ENCODE results near the gene SENP1.

SENP1 gene

GRCh38 chr12:48038085-48038484 lies 67.8 kb downstream of the SENP1 start:
- no peak overlapping the region for H2AFZ ChIP-seq (ENCODE audit: low read depth, low read length)
- H3K4ac ChIP-seq (ENCODE audit: low read depth in 1 of 2, low read length in 2 of 2) = no peak overlapping the region
- no peak overlapping the region for H3K4me3 ChIP-seq (ENCODE audit: insufficient read depth in 1 of 2, low read depth in 1 of 2, low read length in 2 of 2)
- no peaks in the 10 kb centered on the region for H3K9me3 ChIP-seq (ENCODE audit: control insufficient read depth, low read length)
- H3K18ac ChIP-seq (ENCODE audit: low read depth in 1 of 2, low read length in 2 of 2) = no peak overlapping the region
- no peak overlapping the region for H3K14ac ChIP-seq (ENCODE audit: low read length in 2 of 2)
- H3K79me1 ChIP-seq (replicated peaks; ENCODE audit: low read length, poor library complexity, severe bottlenecking) = no peaks in the 10 kb centered on the region
- no peak overlapping the region for H3K23ac ChIP-seq (ENCODE audit: low read length in 2 of 2)
- H4K8ac ChIP-seq (ENCODE audit: low read length) = no peak overlapping the region
- H2BK5ac ChIP-seq (ENCODE audit: low read depth, low read length, poor library complexity, severe bottlenecking) = no peak overlapping the region
- H3K4me2 ChIP-seq (ENCODE audit: low read length, poor library complexity, severe bottlenecking) = no peak overlapping the region
- DNase-seq = no peak
- no peak overlapping the region for H2AK5ac ChIP-seq (ENCODE audit: low read length, severe bottlenecking)
- 94% methylated on average over 5 of the region's 5 CpGs for WGBS
- H3K27ac ChIP-seq (ENCODE audit: low read length, poor library complexity, severe bottlenecking) = no peak overlapping the region
- H2BK15ac ChIP-seq (ENCODE audit: low read depth, poor library complexity, severe bottlenecking) = no peak overlapping the region
- peaks cover 10% of the 10 kb centered on the region for H3K4me1 ChIP-seq (ENCODE audit: control insufficient read depth, insufficient read depth, low read depth, low read length)
- no peak overlapping the region for H2BK12ac ChIP-seq (ENCODE audit: low read length in 2 of 2)
- no peak overlapping the region for H4K91ac ChIP-seq (ENCODE audit: low read length)
- peaks cover 0 to 3% of the 10 kb centered on the region in 2 experiments for H3K36me3 ChIP-seq (ENCODE audit: control insufficient read depth in 1 of 2, insufficient read depth in 2 of 2, low read depth in 1 of 2, low read length in 2 of 2)
- no peak overlapping the region for H3K9ac ChIP-seq (ENCODE audit: low read length)
- H2BK120ac ChIP-seq (ENCODE audit: low read depth, low read length) = no peak overlapping the region
- H3K27me3 ChIP-seq (ENCODE audit: control insufficient read depth in 1 of 2, insufficient read depth in 1 of 2, low read length in 2 of 2) = peaks cover 0 to 13% of the 10 kb centered on the region in 2 experiments

- Histone ChIP-seq H3K27ac (ENCODE audit: low read length, poor library complexity, severe bottlenecking) (peak overlapping the region; percentile 25), H3K36me3 (ENCODE audit: control insufficient read depth in 1 of 2, insufficient read depth in 2 of 2, low read depth in 1 of 2, low read length in 2 of 2) (no peaks in the 10 kb centered on the region)
Observed at GRCh38 chr12:48037267-48037915, 68.5 kb downstream of the SENP1 start.

GRCh38 chr12:48036818-48037217 lies 69.1 kb downstream of the SENP1 start:
- H2BK120ac ChIP-seq (ENCODE audit: low read depth, low read length) = no peak overlapping the region
- no peak overlapping the region for H3K9ac ChIP-seq (ENCODE audit: low read length)
- no peak overlapping the region for H3K14ac ChIP-seq (ENCODE audit: low read length in 2 of 2)
- peak overlapping the region; percentile 64 for H4K91ac ChIP-seq (ENCODE audit: low read length)
- no peak overlapping the region for H2AFZ ChIP-seq (ENCODE audit: low read depth, low read length)
- H4K8ac ChIP-seq (ENCODE audit: low read length) = peak overlapping the region; percentile 92
- peaks cover 10% of the 10 kb centered on the region for H3K4me1 ChIP-seq (ENCODE audit: control insufficient read depth, insufficient read depth, low read depth, low read length)
- no peaks in the 10 kb centered on the region for H3K79me1 ChIP-seq (replicated peaks; ENCODE audit: low read length, poor library complexity, severe bottlenecking)
- H2BK12ac ChIP-seq (ENCODE audit: low read length in 2 of 2) = no peak overlapping the region
- no peak overlapping the region for H3K4me3 ChIP-seq (ENCODE audit: insufficient read depth in 1 of 2, low read depth in 1 of 2, low read length in 2 of 2)
- H3K4ac ChIP-seq (ENCODE audit: low read depth in 1 of 2, low read length in 2 of 2) = no peak overlapping the region
- H2BK5ac ChIP-seq (ENCODE audit: low read depth, low read length, poor library complexity, severe bottlenecking) = no peak overlapping the region
- no peak overlapping the region for H3K23ac ChIP-seq (ENCODE audit: low read length in 2 of 2)
- WGBS = 95% methylated on average over 4 of the region's 4 CpGs
- peaks cover 0 to 13% of the 10 kb centered on the region in 2 experiments for H3K27me3 ChIP-seq (ENCODE audit: control insufficient read depth in 1 of 2, insufficient read depth in 1 of 2, low read length in 2 of 2)
- no peak overlapping the region for H3K4me2 ChIP-seq (ENCODE audit: low read length, poor library complexity, severe bottlenecking)
- no peak for DNase-seq
- H3K27ac ChIP-seq (ENCODE audit: low read length, poor library complexity, severe bottlenecking) = no peak overlapping the region
- H2BK15ac ChIP-seq (ENCODE audit: low read depth, poor library complexity, severe bottlenecking) = no peak overlapping the region
- H3K18ac ChIP-seq (ENCODE audit: low read depth in 1 of 2, low read length in 2 of 2) = peak overlapping the region in 1 of 2 experiments; percentile 11
- H3K9me3 ChIP-seq (ENCODE audit: control insufficient read depth, low read length) = no peaks in the 10 kb centered on the region
- peak overlapping the region; percentile 2 for H2AK5ac ChIP-seq (ENCODE audit: low read length, severe bottlenecking)
- no peaks in the 10 kb centered on the region for H3K36me3 ChIP-seq (ENCODE audit: control insufficient read depth in 1 of 2, insufficient read depth in 2 of 2, low read depth in 1 of 2, low read length in 2 of 2)

More at GRCh38 chr12:48037267-48037915, 68.5 kb downstream of the SENP1 start:
- Histone ChIP-seq H3K4ac (ENCODE audit: low read depth in 1 of 2, low read length in 2 of 2) (no peak overlapping the region), H2BK15ac (ENCODE audit: low read depth, poor library complexity, severe bottlenecking) (peak overlapping the region; percentile 1), H3K79me1 (replicated peaks; ENCODE audit: low read length, poor library complexity, severe bottlenecking) (no peaks in the 10 kb centered on the region), H4K8ac (ENCODE audit: low read length) (peak overlapping the region; percentile 92), H2BK120ac (ENCODE audit: low read depth, low read length) (no peak overlapping the region), H2AFZ (ENCODE audit: low read depth, low read length) (peak overlapping the region; percentile 11), H3K9me3 (ENCODE audit: control insufficient read depth, low read length) (no peaks in the 10 kb centered on the region), H3K23ac (ENCODE audit: low read length in 2 of 2) (no peak overlapping the region), H3K14ac (ENCODE audit: low read length in 2 of 2) (no peak overlapping the region), H3K9ac (ENCODE audit: low read length) (no peak overlapping the region), H2AK5ac (ENCODE audit: low read length, severe bottlenecking) (peak overlapping the region; percentile 2), H3K27me3 (ENCODE audit: control insufficient read depth in 1 of 2, insufficient read depth in 1 of 2, low read length in 2 of 2) (peaks cover 0 to 13% of the 10 kb centered on the region in 2 experiments), H3K4me3 (ENCODE audit: insufficient read depth in 1 of 2, low read depth in 1 of 2, low read length in 2 of 2) (peak overlapping the region in 1 of 2 experiments; percentile 11), H3K4me2 (ENCODE audit: low read length, poor library complexity, severe bottlenecking) (peak overlapping the region; percentile 19), H4K91ac (ENCODE audit: low read length) (peak overlapping the region; percentile 46), H2BK12ac (ENCODE audit: low read length in 2 of 2) (no peak overlapping the region), H3K18ac (ENCODE audit: low read depth in 1 of 2, low read length in 2 of 2) (peak overlapping the region; percentile 11 to 41), H3K4me1 (ENCODE audit: control insufficient read depth, insufficient read depth, low read depth, low read length) (peaks cover 10% of the 10 kb centered on the region), H2BK5ac (ENCODE audit: low read depth, low read length, poor library complexity, severe bottlenecking) (no peak overlapping the region)
- 7% methylated on average over 7 of the region's 9 CpGs for WGBS
- DNase-seq = peak; percentile 22

- no peak overlapping the region for H2AFZ ChIP-seq (ENCODE audit: low read depth, low read length)
- H3K4me1 ChIP-seq (ENCODE audit: control insufficient read depth, insufficient read depth, low read depth, low read length) = peaks cover 13% of the 10 kb centered on the region
- H3K4ac ChIP-seq (ENCODE audit: low read depth in 1 of 2, low read length in 2 of 2) = no peak overlapping the region
- no peak overlapping the region for H3K18ac ChIP-seq (ENCODE audit: low read depth in 1 of 2, low read length in 2 of 2)
- H2BK15ac ChIP-seq (ENCODE audit: low read depth, poor library complexity, severe bottlenecking) = no peak overlapping the region
- no peak overlapping the region for H3K14ac ChIP-seq (ENCODE audit: low read length in 2 of 2)
- no peak overlapping the region for H2BK120ac ChIP-seq (ENCODE audit: low read depth, low read length)
- H3K4me3 ChIP-seq (ENCODE audit: insufficient read depth in 1 of 2, low read depth in 1 of 2, low read length in 2 of 2) = no peak overlapping the region
- no peak for DNase-seq
- no peak overlapping the region for H3K23ac ChIP-seq (ENCODE audit: low read length in 2 of 2)
- peak overlapping the region; percentile 70 for H4K91ac ChIP-seq (ENCODE audit: low read length)
- H3K9ac ChIP-seq (ENCODE audit: low read length) = no peak overlapping the region
- peaks cover 0 to 14% of the 10 kb centered on the region in 2 experiments for H3K27me3 ChIP-seq (ENCODE audit: control insufficient read depth in 1 of 2, insufficient read depth in 1 of 2, low read length in 2 of 2)
- no peaks in the 10 kb centered on the region for H3K9me3 ChIP-seq (ENCODE audit: control insufficient read depth, low read length)
- peak overlapping the region in 1 of 2 experiments; percentile 10 for H2BK12ac ChIP-seq (ENCODE audit: low read length in 2 of 2)
- no peak overlapping the region for H3K4me2 ChIP-seq (ENCODE audit: low read length, poor library complexity, severe bottlenecking)
- no peak overlapping the region for H4K8ac ChIP-seq (ENCODE audit: low read length)
- no peaks in the 10 kb centered on the region for H3K79me1 ChIP-seq (replicated peaks; ENCODE audit: low read length, poor library complexity, severe bottlenecking)
- H3K36me3 ChIP-seq (ENCODE audit: control insufficient read depth in 1 of 2, insufficient read depth in 2 of 2, low read depth in 1 of 2, low read length in 2 of 2) = no peaks in the 10 kb centered on the region
- no peak overlapping the region for H2BK5ac ChIP-seq (ENCODE audit: low read depth, low read length, poor library complexity, severe bottlenecking)
- no peak overlapping the region for H3K27ac ChIP-seq (ENCODE audit: low read length, poor library complexity, severe bottlenecking)
- H2AK5ac ChIP-seq (ENCODE audit: low read length, severe bottlenecking) = no peak overlapping the region
- 93% methylated on average over 8 of the region's 8 CpGs for WGBS
Observed at GRCh38 chr12:48034835-48035805, 70.8 kb downstream of the SENP1 start.

Data from mesenchymal stem cell (in vitro differentiated cells and primary cell).